EL (cell line): Measurements from ENCODE around the gene ENTPD3.
A peak's percentile ranks its signal among the peaks of the same experiment; 100 is the strongest.
"Not testable (repeated sequence)": the region's sequence is repeated elsewhere in the genome, so short reads cannot be mapped to it uniquely, and the experiment has no call there.

ENCODE experiments used
- DNase-seq: peaks from one replicate; pipeline ENCODE4 v3.0.0-alpha.2; 2016

The ENTPD3 gene

GRCh38 chr3:40407611-40408010, 20.6 kb downstream of the ENTPD3 start:
- no peak for DNase-seq

- DNase-seq, result no peak
These were observed 27.3 kb downstream of the ENTPD3 start for GRCh38 chr3:40414270-40414669.

GRCh38 chr3:40417845-40418543, 31.0 kb downstream of the ENTPD3 start:
- no peak for DNase-seq

GRCh38 chr3:40422861-40423260, 35.9 kb downstream of the ENTPD3 start:
- no peak for DNase-seq

GRCh38 chr3:40427045-40427669, 40.2 kb downstream of the ENTPD3 start:
- no peak for DNase-seq

GRCh38 chr3:40432793-40433192, 45.8 kb downstream of the ENTPD3 start:
- no peak for DNase-seq

- no peak for DNase-seq
These were observed 50.9 kb downstream of the ENTPD3 start for GRCh38 chr3:40437889-40438288.

- DNase-seq, result no peak
These were observed 58.1 kb downstream of the ENTPD3 start for GRCh38 chr3:40445062-40445461.

GRCh38 chr3:40445880-40446279, 58.9 kb downstream of the ENTPD3 start:
- no peak for DNase-seq

- DNase-seq, result no peak
These were observed 63.5 kb downstream of the ENTPD3 start for GRCh38 chr3:40450438-40450837.

GRCh38 chr3:40451551-40451950, 64.6 kb downstream of the ENTPD3 start:
- DNase-seq, result no peak

GRCh38 chr3:40452057-40452456, 65.1 kb downstream of the ENTPD3 start:
- no peak for DNase-seq

- DNase-seq, result no peak
These were observed 65.5 kb downstream of the ENTPD3 start for GRCh38 chr3:40452562-40452875.

GRCh38 chr3:40452876-40453730, 66.1 kb downstream of the ENTPD3 start:
- DNase-seq, result peak; percentile 99

- DNase-seq, result no peak
These were observed 66.9 kb downstream of the ENTPD3 start for GRCh38 chr3:40453933-40454332.

GRCh38 chr3:40455328-40455727, 68.3 kb downstream of the ENTPD3 start:
- no peak for DNase-seq

GRCh38 chr3:40456279-40456939, 69.4 kb downstream of the ENTPD3 start:
- no peak for DNase-seq

- DNase-seq, result peak; percentile 95
These were observed 70.2 kb downstream of the ENTPD3 start, which contains the start of gene RPL14 for GRCh38 chr3:40456940-40457823. TSS of gene RPL14 (plus strand) at chr3:40457339. CDS start at chr3:40457472, 133 bp downstream.

GRCh38 chr3:40458473-40458872, 71.5 kb downstream of the ENTPD3 start:
- no peak for DNase-seq

- not testable (repeated sequence) for DNase-seq
These were observed 73.5 kb downstream of the ENTPD3 start for GRCh38 chr3:40460481-40460880.

- DNase-seq, result no peak
These were observed 74.2 kb downstream of the ENTPD3 start for GRCh38 chr3:40461161-40461560.

- DNase-seq, result not testable (repeated sequence)
These were observed 75.9 kb downstream of the ENTPD3 start for GRCh38 chr3:40462838-40463237.
